CD4-positive, CD25-positive, alpha-beta regulatory T cell (primary cell): ENCODE data around the gene SCIMP. TPM values are rescaled to one million over a fixed set of nuclear protein-coding genes. Genes with fewer than 3 reads are reported as not detected.

Experiments used
- polyA plus RNA-seq, 4 donors: library from polyadenylated mRNA; unstranded; fragments of 300-500 nt; fragmentation: Illumina TruSeq; gene quantifications; one replicate each; pipeline ENCODE4 v1.2.3, GENCODE V29; 2021
- total RNA-seq: library from RNA; stranded (reverse); gene quantifications from one replicate; pipeline ENCODE4 v1.2.3, GENCODE V29; 2022

Gene SCIMP
- total and polyA plus RNA-seq, 5 donors from 2014 or later: 0.19 to 1.2 (median 0.29) TPM; not detected in 1

Other genes with a start within 250 kb of the SCIMP start
- gene CAMTA2, start 247.2 kb downstream of the SCIMP start, total RNA-seq: 69.8 TPM
- gene CAMTA2, start 247.2 kb downstream of the SCIMP start, polyA plus RNA-seq: 1 to 10 TPM; 4.7 to 7.9 (median 6.0) TPM
- gene INCA1, start 237.3 kb downstream of the SCIMP start, total RNA-seq: not detected
- under 1 TPM in 1 of 4 donors, not detected in 3; 0.99 TPM for gene INCA1, start 237.3 kb downstream of the SCIMP start, polyA plus RNA-seq
- 22.9 TPM for gene KIF1C, start 236.9 kb downstream of the SCIMP start, total RNA-seq
- gene KIF1C, start 236.9 kb downstream of the SCIMP start, polyA plus RNA-seq: 1 to 10 TPM; 2.6 to 4.6 (median 3.8) TPM
- 0.22 TPM for gene SLC52A1, start 199.4 kb downstream of the SCIMP start, total RNA-seq
- gene SLC52A1, start 199.4 kb downstream of the SCIMP start, polyA plus RNA-seq: under 1 TPM in 2 of 4 donors, not detected in 2; 0.27 to 0.41 TPM
- gene ZFP3, start 156.4 kb downstream of the SCIMP start, total RNA-seq: 2.5 TPM
- 1 to 10 TPM in 2 of 4 donors, under 1 TPM in 2; 0.32 to 2.0 (median 1.3) TPM for gene ZFP3, start 156.4 kb downstream of the SCIMP start, polyA plus RNA-seq
- 8.0 TPM for gene ZNF232, start 123.0 kb downstream of the SCIMP start, total RNA-seq
- gene ZNF232, start 123.0 kb downstream of the SCIMP start, polyA plus RNA-seq: 10 to 100 TPM in 2 of 4 donors, 1 to 10 TPM in 2; 4.6 to 12.3 (median 9.0) TPM
- gene USP6, start 118.8 kb downstream of the SCIMP start, total RNA-seq: not detected
- under 1 TPM in 3 of 4 donors, not detected in 1; 0.02 to 0.10 (median 0.06) TPM for gene USP6, start 118.8 kb downstream of the SCIMP start, polyA plus RNA-seq
- 3.1 TPM for gene ZNF594, start 43.0 kb downstream of the SCIMP start, total RNA-seq
- gene ZNF594, start 43.0 kb downstream of the SCIMP start, polyA plus RNA-seq: 1 to 10 TPM in 3 of 4 donors, under 1 TPM in 1; 0.86 to 2.4 (median 1.8) TPM
- 45.5 TPM for gene RABEP1, start 47.4 kb upstream of the SCIMP start, total RNA-seq
- gene RABEP1, start 47.4 kb upstream of the SCIMP start, polyA plus RNA-seq: 10 to 100 TPM; 23.7 to 29.0 (median 26.7) TPM
- gene NUP88, start 184.8 kb upstream of the SCIMP start, total RNA-seq: 128 TPM
- 100 to 1,000 TPM in 2 of 4 donors, 10 to 100 TPM in 2; 86.5 to 130 (median 101) TPM for gene NUP88, start 184.8 kb upstream of the SCIMP start, polyA plus RNA-seq
- 79.3 TPM for gene RPAIN, start 185.3 kb upstream of the SCIMP start, total RNA-seq
- 10 to 100 TPM; 32.3 to 39.1 (median 35.2) TPM for gene RPAIN, start 185.3 kb upstream of the SCIMP start, polyA plus RNA-seq
- gene C1QBP, start 204.3 kb upstream of the SCIMP start, total RNA-seq: 58.4 TPM
- 100 to 1,000 TPM; 226 to 285 (median 258) TPM for gene C1QBP, start 204.3 kb upstream of the SCIMP start, polyA plus RNA-seq
- gene DHX33, start 234.1 kb upstream of the SCIMP start, total RNA-seq: 8.7 TPM
- 1 to 10 TPM in 1 of 4 donors, under 1 TPM in 3; 0.60 to 1.1 (median 0.76) TPM for gene DHX33, start 234.1 kb upstream of the SCIMP start, polyA plus RNA-seq